ENCODE measurements around the gene DNMBP.
"Not testable (repeated sequence)": the region's sequence is repeated elsewhere in the genome, so short reads cannot be mapped to it uniquely, and the experiment has no call there.

The DNMBP gene

GRCh38 chr10:100013621-100014020 lies 3.9 kb upstream of the DNMBP start:
- DNase-seq, result no peak

GRCh38 chr10:100011906-100012305 lies 2.2 kb upstream of the DNMBP start:
- DNase-seq, result not testable (repeated sequence)

DNA sequence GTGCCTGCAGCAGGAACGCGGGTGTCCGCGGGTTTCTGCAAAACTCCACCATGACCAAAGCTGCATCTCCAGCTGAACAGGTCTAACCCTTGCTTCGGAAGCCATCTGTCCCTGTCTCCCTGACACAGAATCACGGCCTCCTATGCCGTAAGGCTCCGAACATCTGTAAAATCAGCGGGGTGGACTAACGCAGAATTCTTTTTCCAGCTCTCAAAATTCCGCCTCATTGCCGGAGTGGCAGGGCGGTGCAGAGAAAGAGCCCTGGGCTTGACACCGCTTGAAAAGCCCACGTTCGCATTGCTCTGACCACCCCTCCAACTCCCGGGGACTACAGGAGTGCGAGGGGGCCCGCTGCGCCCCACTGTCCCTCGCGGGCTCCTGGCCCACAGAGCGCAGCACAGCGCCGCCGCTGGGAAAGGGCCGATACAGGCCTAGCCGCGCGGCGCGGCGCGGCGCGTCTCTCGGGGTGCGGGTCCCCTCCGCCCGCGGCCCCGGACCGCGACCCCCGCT lies 409 bp downstream of the DNMBP start:
- no peak for DNase-seq

- DNase-seq, result no peak
Measured at GRCh38 chr10:100008708-100009282, 952 bp downstream of the DNMBP start.

DNA sequence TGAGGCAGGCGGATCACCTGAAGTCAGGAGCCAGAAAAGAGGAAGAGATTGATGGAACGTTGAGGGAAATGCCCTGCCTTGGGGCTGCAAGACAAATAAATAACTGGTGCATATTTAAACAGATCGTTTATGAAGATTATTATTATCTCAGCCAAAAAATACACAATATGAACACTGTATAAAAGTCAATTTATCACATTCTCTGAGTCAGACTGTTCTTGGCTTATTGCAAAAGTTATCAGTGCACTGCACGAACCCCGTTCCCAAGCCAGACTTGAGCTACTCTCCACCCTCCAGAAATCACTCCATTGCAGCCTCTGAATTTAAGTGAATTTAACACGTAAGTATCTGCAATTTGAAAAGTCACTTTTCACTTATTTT lies 1.6 kb downstream of the DNMBP start:
- DNase-seq, result no peak

DNA sequence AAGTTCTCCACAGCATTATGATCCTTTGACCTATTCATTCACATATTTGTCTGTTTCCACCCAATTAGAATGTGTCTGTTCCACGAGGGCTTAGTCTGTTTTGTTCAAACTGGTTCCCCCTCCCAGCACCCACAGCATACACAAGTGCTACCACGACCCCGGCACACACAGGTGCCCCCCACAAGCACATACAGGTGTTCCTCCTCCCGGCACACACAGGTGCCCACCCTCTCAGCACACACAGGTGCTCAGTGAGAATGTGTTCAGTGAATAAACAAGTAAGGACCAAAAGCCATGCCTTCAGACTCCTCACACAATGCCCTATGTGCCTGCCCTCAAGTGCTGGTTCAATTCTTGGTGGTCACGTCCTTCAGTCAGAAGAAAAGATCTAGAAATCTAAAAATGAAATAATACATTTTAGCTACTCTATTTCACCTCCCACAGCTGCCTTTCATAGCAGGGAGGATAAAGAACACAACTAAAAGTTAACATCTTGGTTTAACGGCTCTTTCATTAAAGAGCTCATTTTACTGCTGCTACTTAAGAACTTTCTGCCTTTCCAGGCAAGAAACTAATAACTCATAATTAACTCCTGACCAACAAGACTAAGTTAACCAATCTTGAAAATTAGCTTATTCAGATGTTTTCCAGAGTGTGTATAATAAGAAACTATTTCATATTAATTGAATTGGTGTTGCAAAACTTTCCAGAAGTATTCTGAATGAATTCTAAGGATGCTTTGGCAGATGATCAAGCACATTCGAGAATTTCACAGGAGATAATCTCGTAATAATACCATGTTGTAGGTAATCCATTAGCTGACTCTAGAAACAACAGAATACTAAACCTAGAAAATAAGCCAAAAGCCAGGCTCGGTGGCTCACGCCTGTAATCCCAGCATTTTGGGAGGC lies 2.3 kb downstream of the DNMBP start:
- no peak for DNase-seq

DNA sequence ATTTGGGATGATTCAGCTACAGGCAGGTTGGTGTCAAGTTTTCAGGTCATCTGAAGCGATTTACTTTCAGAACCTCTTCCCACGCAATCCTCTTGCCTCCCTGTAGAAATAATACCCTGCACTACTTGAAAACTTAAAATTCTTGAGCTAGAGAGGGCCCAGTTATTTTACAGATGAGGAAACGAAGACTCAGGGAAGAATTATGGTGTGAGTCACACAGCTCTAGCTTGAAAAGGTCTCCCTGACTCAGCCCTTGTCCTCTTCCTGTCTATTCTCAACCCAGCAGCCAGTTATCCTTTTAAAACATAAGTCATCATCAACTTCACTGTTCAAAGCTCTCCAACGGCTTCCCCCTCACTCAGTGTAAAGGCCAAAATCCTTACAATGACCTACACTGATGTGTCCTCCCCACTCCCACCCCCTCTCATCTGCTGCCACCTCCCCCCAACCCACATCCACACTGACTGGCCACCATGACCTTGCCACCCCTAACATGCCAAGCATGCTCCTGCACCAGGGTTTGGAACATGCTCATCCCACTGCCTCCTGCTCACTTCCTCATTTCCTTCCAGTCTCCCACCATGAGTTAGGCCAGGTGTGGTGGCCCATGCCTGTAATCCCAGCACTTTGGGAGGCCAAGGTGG lies 3.4 kb downstream of the DNMBP start:
- DNase-seq, result no peak

- no peak for DNase-seq
Measured at GRCh38 chr10:100004805-100005510, 4.8 kb downstream of the DNMBP start.

DNA sequence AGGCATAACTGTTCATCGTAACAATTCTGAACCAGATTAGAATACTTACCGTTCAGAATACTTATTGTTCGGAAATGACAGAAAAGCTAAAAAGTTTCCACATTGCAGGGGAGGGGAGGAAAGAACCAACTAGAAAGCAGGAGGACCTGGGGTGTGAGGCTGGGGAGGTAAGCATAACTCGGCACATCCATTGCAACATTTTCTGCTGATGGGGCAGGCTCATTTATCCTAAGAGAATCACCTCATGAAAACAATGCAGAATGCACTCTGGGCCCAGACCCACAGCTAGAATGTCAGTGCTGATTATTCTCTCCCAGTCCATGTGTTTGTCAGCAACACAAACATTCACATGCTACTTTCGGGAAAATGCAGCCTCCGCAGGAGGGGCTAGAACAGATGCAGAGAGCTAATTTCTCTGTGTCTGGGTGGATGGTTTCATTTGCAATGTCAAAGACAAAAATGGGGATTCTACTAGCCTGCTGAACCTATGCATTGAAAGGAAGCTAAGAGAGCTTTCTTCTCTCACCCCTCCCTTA lies 9.6 kb downstream of the DNMBP start:
- no peak for DNase-seq

DNA sequence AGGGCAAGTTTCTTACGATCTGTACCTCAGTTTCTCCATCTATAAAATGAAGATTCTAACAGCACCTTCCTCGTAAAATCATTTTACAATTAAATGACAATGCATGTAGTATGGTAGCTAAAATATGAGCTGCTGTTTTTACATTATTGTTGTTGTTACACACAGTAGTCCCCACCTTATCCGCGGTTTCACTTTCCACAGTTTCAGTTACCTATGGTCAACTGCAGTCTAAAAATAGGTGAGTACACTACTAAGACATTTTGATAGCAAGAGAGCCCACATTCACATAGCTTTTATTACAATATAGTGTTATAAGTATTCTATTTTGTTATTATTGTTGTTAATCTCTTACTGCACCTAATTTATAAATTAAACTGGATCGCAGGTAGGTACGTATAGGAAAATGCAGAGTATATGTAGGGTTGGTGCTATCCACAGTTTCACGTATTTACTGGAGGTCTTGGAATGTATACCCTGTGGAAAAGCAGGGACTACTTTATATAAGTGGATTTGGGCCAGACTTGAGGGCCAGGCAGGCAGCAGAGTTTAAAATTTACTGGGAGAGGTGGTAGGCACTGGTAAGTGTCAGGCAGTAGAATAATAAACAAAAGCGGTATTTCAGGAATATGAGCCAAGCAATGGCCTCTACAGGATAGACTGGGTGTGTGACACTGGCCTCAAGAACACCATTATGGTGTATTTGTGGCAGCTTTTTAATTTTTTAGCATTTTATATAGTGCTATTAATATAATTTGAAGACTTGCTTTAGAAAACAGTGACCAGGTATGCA lies 10.2 kb downstream of the DNMBP start:
- DNase-seq, result no peak

DNA sequence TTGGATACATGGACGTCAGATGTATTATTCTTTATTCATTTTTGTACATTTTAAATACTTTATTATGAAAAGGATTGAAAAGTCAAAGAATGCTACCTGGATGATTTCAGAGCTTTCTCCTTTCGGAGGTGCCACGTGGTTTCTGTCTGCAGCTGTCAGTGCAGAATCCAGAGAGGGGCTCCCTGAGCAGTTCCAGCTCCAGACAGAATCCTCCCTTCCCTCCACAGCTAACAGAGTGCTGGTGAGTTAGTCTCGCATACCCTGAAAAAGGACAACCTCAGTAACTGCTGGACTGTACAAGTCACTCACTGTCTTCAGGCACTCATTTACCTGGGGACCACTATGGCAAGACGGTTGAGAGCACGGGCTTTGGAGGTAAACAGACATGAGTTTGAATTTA lies 10.9 kb downstream of the DNMBP start:
- no peak for DNase-seq

DNA sequence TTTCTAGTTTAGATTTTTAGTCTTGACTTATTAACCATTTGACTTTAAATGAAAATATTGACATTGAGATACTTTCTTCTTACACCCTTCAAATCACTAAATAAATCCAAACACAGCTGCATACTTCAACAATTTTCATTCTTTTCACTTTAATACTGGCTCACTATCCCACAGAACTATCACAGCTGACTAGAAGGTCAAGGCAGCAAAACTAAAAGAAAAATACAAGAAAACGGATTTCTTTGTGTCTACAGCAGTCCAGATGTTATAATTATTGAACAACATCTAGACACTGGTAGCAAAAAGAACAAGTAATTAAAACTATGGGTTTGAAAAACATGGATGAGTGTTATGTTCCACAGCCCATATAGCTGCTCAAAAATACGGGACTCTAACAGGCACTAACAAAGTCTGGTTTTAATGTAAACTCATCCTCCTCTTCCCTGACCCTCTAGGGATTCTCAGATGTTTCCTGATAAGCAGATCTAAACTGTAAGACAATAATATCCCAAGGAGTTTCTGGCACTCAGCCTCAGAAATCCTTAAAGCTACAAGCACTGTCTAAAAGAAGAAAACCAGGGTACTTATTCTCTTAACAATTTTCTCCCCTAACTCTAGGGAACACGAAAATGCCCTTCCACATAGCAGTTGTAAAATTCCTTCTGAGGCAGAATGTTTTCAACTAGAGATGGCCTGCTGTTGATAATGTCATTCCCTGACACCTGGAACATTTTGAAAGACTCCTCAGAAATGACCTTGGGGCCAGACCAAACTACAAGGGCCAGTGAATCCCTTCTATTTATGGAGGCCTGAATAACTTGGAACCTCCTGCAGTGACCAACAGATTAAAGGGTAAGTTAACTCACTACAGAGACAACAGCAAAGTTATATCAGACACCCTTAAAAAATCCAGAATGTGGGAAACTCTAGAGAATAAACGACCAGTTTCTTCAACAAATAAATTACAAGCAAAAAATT lies 12.8 kb downstream of the DNMBP start:
- DNase-seq, result no peak

DNA sequence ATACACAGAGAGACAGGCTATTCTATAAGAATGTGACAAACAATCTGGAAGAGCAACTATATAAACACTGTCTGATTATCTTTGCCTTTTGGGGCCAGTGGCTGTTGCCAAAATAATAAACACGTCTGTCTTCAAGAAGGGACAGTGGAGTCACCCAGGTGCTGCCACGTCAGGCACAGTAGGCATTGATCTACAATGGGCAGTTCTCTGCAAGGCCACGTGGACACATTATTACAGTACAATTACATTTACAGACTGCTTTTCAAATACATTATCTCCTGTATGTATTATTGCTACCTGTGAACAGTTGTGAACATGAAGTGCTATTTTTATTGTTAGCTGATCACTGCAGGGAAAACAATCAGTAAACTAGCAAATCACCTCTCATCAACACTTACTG lies 14.0 kb downstream of the DNMBP start:
- DNase-seq, result no peak

DNA sequence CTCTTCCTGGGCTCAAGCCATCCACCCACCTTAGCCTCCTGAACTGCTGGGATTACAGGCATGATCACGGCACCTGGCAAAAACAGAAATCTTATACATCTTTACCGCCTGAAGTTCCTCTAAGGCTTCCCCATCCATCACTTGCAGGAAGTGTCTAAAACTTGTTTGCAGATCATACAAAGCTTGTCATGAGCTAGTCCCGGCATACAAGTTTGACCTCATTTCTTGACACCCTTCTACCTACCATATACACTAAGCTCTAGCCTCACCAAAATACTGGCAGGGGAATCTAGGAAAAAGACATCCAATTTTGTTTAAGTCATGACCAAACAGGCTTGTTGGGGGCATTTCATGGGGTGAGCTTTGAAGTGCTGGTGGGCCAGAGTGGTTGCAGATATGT lies 14.5 kb downstream of the DNMBP start:
- no peak for DNase-seq

GRCh38 chr10:99994801-99995200 lies 14.9 kb downstream of the DNMBP start:
- DNase-seq, result no peak

DNA sequence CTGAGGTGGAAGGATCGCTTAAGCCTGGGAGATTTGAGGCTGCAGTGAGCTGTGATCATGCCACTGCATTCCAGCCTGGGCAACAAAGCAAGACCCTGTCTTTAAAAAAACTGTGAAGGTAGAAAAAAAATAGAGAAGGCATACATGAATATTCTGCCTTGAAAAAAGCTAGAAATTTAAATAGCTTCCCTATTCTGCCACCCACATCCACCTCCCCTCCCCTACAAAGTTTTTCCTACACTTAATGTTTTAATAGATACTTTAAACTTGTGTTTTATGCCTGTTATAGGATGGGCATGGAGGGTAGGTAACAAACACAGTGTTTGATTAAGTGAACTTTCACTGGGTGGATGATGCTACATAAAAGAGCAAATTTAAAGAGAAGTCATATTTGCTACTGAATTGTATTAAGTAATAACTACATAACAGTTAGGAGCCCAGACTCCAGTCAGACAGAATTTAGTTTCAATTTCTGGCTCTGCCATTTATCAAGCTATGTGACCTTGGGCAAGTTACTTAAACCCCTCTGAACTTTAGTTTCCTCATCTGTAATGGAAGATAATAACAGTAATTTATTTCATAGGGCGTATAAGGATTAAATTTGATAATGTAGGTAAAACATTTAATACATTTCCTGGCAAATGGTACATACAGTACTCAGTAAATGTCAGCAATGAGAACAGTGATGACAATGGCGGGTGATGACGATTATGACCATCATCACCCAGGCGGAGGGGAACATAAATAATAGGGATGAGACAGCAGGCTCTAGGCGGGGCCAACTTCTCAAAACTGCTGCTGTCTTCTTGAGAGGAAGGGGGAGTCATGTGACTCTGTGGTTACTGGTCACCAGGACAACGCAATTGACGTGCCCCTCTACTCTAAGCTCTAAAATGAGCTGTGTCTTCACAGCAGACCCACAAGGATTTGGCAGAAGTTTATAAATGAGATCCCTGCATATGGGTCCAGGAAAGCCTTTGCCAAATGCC lies 15.8 kb downstream of the DNMBP start:
- DNase-seq, result no peak

DNA sequence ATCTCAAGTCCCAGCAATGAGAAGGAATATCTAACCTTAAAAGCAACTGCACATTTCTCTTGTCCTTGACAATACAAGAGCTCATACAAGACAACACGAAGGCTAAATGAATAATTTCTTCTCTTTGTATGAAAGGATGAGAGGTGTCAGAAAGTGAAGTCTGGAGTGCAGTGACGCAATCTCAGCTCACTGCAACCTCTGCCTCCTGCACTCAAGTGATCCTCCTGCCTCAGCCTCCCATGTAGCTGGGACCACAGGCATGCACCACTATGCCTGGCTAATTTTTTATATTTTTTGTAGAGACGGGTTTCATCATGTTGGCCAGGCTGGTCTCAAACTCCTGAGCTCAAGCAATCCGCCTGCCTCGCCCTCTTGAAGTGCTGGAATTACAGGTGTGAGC lies 24.1 kb downstream of the DNMBP start:
- DNase-seq, result not testable (repeated sequence)

- DNase-seq, result no peak
Measured at GRCh38 chr10:99984211-99985034, 25.3 kb downstream of the DNMBP start.
